ENCODE data around the gene SBF2. TPM values are rescaled to one million over a fixed set of nuclear protein-coding genes. Genes with fewer than 3 reads are reported as not detected.

The SBF2 gene
- total and polyA plus RNA-seq, 2 of the 13 experiments (the other 11 are each of a cell fraction or from before 2014, with no cell fraction given): 24.0 to 45.8 TPM

GRCh38 chr11:10288881-10289764 is 4.9 kb downstream of the SBF2 start (continued):
- TF ChIP-seq HOXA9 (CRISPR knock-in tag; IDR thresholded peaks at IDR 0.05; ENCODE audit: borderline replicate concordance) (no peak), MTF2 (CRISPR knock-in tag; IDR thresholded peaks at IDR 0.05; ENCODE audit: borderline replicate concordance) (no peak), ZNF7 (CRISPR knock-in tag; IDR thresholded peaks at IDR 0.05) (no peak), BCLAF1 (IDR thresholded peaks at IDR 0.05) (no peak), THRA (CRISPR knock-in tag; IDR thresholded peaks at IDR 0.05; ENCODE audit: borderline replicate concordance) (peak; percentile 60; the same call in 1 of the 2 replicates), ZEB1 (IDR thresholded peaks at IDR 0.05; ENCODE audit: insufficient replicate concordance, low read depth) (no peak), POLR2AphosphoS5 (IDR thresholded peaks at IDR 0.05; ENCODE audit: low read depth, low read length) (0 out of 2 replicates have a peak, but pooled peaks have one; percentile 31), MXD4 (CRISPR knock-in tag; IDR thresholded peaks at IDR 0.05) (peak; percentile 40; the same call in 1 of the 2 replicates), SOX6 (IDR thresholded peaks at IDR 0.05) (no peak), SOX6 (CRISPR knock-in tag; IDR thresholded peaks at IDR 0.05) (peak; percentile 86), KDM3A (CRISPR knock-in tag; IDR thresholded peaks at IDR 0.05; ENCODE audit: low read depth) (0 out of 2 replicates have a peak, but pooled peaks have one; percentile 75), ZFP36 (IDR thresholded peaks at IDR 0.05; ENCODE audit: borderline replicate concordance, low read depth, low read length, partially characterized antibody) (no peak), FOXM1 (CRISPR knock-in tag; IDR thresholded peaks at IDR 0.05) (no peak), ZHX1 (CRISPR knock-in tag; IDR thresholded peaks at IDR 0.05; ENCODE audit: low read depth) (no peak), NPAS2 (CRISPR knock-in tag; IDR thresholded peaks at IDR 0.05; ENCODE audit: borderline replicate concordance) (no peak), MNT (IDR thresholded peaks at IDR 0.05) (no peak)
